Suppressor macrophage treated with lipopolysaccharide for 4 hours (primary cell): ENCODE data around the gene SLC5A10.
"Not testable (repeated sequence)": the region's sequence is repeated elsewhere in the genome, so short reads cannot be mapped to it uniquely, and the experiment has no call there.

Experiments used
- DNase-seq: peaks from one replicate; pipeline ENCODE4 v3.0.0-alpha.2; 2020

Gene SLC5A10

DNA sequence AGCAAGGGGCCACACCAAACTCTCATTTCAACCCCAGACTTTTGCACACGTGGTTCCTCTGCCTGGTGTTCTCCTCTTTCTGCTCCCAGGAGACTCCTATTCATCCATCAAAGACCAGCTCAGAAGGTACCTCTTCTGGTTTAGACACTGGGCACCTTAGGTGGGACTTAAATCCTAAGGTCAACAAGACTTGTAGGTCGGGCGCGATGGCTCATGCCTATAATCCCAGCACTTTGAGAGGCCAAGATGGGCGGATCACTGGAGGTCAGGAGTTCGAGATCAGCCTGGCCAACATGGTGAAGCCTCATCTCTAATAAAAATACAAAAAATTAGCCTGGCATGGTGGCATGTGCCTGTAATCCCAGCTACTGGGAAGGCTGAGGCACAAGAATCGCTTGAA is 95.5 kb downstream of the SLC5A10 start:
- not testable (repeated sequence) for DNase-seq

- not testable (repeated sequence) for DNase-seq
These were observed 96.9 kb downstream of the SLC5A10 start for GRCh38 chr17:19048826-19049225.

DNA sequence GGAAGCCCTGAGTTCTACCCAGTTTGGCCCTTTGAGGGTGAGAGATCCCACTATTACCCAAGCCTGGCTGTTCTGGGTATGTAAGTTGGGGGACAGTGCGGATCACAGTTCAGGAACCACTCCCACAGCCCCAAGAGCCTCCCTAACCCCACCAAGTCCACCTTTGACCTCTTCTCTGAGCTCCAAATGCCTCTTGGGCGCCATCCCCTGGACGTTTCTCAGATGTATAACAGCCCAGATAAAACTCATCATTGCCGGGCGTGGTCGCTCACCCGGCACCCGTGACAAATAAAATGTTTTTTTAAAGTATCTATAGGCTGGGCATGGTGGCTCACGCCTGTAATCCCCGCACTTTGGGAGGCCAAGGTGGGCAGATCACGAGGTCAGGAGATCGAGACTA is 103.5 kb downstream of the SLC5A10 start:
- not testable (repeated sequence) for DNase-seq

GRCh38 chr17:19062009-19062717 is 110.2 kb downstream of the SLC5A10 start:
- DNase-seq = not testable (repeated sequence)

DNA sequence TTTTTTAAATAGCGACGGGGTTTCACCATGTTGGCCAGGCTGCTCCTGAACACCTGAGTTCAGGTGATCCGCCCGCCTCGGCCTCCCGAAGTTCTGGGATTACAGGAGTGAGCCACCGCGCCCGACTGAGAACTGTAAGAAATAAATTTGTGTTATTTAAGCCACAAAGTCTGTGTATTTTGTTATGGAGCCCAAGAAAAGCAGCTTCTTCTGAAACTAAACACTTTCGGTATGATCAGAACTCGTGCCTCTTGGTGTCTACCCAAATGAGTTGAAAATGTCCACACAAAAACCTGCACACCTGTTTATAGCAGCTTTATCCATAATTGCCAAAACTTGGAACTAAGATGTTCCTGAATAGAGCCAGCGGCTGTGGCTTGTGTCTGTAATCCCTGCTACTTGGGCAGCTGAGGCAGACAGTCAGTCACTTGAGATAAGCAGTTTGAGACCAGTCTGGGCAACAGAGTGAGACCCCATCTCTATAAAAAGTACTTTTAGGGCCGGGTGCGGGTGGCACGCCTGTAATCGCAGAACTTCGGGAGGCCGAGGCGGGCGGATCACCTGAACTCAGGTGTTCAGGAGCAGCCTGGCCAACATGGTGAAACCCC is 110.9 kb downstream of the SLC5A10 start:
- DNase-seq = not testable (repeated sequence)

GRCh38 chr17:19063326-19063956 is 111.5 kb downstream of the SLC5A10 start:
- DNase-seq = not testable (repeated sequence)

DNA sequence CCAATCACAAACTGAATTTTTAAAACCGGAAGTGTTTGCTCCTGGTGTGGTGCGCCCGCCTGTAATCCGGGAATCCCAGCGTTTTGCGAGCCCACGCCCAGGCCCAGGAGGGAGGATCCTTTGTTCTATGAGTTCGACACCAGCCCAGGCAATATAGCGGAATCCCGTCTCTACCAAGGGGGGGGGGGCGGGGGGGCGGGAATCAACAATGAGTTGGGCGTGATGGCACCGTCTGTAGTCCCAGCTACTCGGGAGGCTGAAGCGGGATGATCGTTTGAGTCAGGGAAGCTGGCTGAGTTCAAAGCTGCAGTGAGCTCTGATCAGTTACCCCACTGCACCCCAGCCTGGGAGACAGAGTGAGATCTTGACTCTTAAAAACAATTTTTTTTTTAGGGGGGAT is 112.4 kb downstream of the SLC5A10 start:
- DNase-seq = not testable (repeated sequence)

DNA sequence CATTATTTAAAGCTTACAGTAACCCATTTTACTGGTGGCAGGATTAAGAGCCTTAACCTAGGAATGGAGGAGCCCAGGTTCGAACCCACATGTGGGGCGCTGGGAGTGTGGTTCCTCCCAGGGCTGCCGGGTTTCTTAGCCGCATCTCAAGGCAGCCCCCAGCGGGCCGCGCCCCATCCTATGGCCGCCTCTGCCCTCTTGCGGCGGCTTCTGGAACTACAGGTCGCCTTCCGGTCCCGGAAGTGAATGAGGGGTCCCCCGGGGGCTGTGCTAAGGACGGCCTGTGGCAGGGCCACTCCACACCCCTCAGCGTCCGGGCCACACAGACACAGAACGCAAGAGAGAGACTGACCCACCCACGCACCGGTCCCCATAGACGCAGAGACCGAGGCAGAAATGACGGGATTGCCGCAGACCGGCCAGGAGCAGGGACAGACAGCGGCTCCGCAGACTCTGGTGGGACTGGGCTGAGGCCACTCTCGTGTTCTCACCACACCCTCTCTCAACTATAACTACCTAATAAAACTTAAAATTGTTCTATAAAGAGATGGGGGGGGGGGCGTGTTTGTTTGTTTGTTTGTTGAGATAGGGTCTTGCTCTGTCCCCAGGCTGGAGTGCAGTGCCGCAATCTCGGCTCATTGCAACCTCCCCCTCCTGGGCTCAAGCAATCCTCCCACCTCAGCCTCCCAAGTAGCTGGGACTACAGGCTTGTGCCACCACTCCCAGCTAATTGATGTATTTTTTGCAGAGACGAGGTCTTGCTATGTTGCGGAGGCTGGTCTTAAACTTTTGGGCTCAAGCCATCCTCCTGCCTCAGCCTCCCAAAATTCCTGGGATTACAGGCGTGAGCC is 118.6 kb downstream of the SLC5A10 start:
- DNase-seq = not testable (repeated sequence)
